HG03575 (cell line): ENCODE measurements around the gene NSD1.
"Not testable (repeated sequence)": the region's sequence is repeated elsewhere in the genome, so short reads cannot be mapped to it uniquely, and the experiment has no call there.

Source experiments
- ATAC-seq: cut with Tn5 transposase; IDR thresholded peaks from one replicate; pipeline ENCODE4 v1.9.1; 2021; ENCODE audit not compliant: unreplicated experiment, insufficient number of reproducible peaks, low FRiP score; ENCODE audit errors: extremely low read depth

The NSD1 gene

GRCh38 chr5:177300236-177300880, 166.8 kb downstream of the NSD1 start:
- ATAC-seq: no peak

- ATAC-seq: no peak
Observed at GRCh38 chr5:177300951-177301350, 167.4 kb downstream of the NSD1 start.

- ATAC-seq: no peak
Observed at GRCh38 chr5:177301503-177302165, 168.1 kb downstream of the NSD1 start.

- ATAC-seq: no peak
Observed at GRCh38 chr5:177302354-177303110, 169.0 kb downstream of the NSD1 start.

GRCh38 chr5:177303121-177303924, 169.8 kb downstream of the NSD1 start, which contains the start of the genes PRELID1 and RAB24:
TSS of gene PRELID1 (plus strand) at chr5:177303799. CDS start at chr5:177303986, 187 bp downstream.
TSS of gene RAB24 (minus strand) at chr5:177303719. CDS start at chr5:177303288, 431 bp downstream.
- ATAC-seq: no peak

GRCh38 chr5:177303925-177304391, 170.4 kb downstream of the NSD1 start:
- ATAC-seq: no peak

GRCh38 chr5:177304392-177305119, 171.0 kb downstream of the NSD1 start:
- no peak for ATAC-seq

- ATAC-seq: not testable (repeated sequence)
Observed at GRCh38 chr5:177306103-177306640, 172.6 kb downstream of the NSD1 start.

- no peak for ATAC-seq
Observed at GRCh38 chr5:177306674-177307543, 173.3 kb downstream of the NSD1 start.

- no peak for ATAC-seq
Observed at GRCh38 chr5:177307544-177308363, 174.2 kb downstream of the NSD1 start.

GRCh38 chr5:177308740-177309139, 175.2 kb downstream of the NSD1 start:
- ATAC-seq: no peak

- no peak for ATAC-seq
Observed at GRCh38 chr5:177309351-177310191, 176.0 kb downstream of the NSD1 start.

GRCh38 chr5:177310332-177310731, 176.8 kb downstream of the NSD1 start:
- no peak for ATAC-seq

GRCh38 chr5:177310757-177311391, 177.3 kb downstream of the NSD1 start:
- ATAC-seq: no peak

- ATAC-seq: no peak
Observed at GRCh38 chr5:177311392-177311722, 177.8 kb downstream of the NSD1 start.
